GM18499 (cell line): ENCODE measurements around the gene OR51E1.

Experiments used
- ATAC-seq: cut with Tn5 transposase; IDR thresholded peaks from one replicate; pipeline ENCODE4 v1.9.1; 2021; ENCODE audit warnings: moderate number of reproducible peaks; ENCODE audit not compliant: insufficient read depth, unreplicated experiment

The OR51E1 gene

DNA sequence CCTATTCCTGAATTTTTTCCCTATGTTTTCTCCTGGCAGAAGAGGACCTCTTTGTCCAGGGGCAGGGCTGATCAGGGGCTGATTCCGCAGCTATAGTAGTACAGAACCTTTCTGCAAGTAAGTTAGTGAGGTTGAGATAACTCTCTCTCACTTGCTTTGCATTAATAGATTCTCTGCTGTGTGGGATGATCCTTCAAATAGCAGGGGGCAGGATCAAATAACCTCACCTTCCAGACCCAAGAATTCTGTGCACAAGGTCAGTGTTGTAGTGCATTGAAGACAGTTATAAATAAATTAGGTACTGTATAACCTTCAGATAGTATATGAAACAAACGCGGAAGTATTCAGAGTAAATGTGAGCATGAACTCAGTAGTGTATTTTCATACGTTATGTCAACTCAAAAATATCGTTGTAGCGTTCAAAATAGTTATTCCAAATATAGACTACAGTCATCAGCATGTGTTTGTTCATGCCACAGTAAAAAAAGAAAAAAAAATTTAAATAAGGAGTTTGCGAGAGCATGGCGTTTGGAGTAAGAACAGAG is 61.1 kb downstream of the OR51E1 start:
- no peak for ATAC-seq
